Measurements from ENCODE around the gene LAMTOR5.
"Not testable (repeated sequence)": the region's sequence is repeated elsewhere in the genome, so short reads cannot be mapped to it uniquely, and the experiment has no call there.

Gene LAMTOR5

DNA sequence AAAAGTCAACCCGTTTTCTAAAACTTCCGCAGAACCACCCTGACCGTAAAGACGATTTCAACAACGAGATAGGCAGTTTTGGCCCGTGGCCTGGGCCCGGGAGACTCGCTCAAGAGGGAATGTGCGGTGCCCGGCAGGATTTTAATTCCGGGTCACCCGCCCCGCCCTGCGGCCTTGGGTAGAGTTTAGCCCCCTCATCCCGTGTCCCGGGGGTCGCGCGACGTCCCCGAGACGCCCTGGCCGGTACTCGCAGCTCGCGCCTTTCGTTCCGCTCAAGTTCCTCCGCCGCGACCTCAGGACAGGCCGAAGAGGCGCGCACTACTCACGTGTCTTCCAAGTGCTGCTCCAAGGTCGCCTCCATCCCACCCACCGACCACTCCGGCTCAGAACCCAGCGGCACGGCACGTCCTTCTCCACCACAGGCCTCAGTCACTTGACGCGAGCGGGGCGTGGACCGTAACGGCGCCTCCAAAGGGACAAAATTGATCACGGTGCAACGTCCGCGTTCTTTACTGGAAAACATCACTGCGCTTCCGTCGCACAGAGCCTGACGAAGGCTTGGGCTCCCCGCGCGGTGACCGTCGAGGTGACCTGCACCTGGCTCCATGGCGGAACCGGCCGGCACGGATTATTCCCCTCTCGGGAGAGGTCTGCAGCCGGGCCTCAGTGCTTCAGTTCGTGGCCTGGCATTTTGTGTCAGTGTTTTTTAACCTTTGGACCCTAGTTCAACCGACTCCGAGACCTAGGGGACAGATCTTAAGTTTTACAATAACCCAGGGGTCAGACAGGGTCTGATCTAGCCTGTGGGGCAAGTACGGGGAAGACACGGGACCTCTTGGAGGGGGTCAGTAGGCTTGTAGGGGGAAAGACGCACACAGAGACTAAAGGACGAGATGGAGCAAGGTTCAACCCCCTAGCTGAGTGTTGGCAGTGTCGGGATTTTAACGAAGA, at the start of gene LAMTOR5:
Gene LAMTOR5, minus strand, starts transcription at position 435 of the 951 bp plus-strand sequence. Its CDS starts 74 bp downstream, at position 361.
- peak; percentile 95 for DNase-seq

DNA sequence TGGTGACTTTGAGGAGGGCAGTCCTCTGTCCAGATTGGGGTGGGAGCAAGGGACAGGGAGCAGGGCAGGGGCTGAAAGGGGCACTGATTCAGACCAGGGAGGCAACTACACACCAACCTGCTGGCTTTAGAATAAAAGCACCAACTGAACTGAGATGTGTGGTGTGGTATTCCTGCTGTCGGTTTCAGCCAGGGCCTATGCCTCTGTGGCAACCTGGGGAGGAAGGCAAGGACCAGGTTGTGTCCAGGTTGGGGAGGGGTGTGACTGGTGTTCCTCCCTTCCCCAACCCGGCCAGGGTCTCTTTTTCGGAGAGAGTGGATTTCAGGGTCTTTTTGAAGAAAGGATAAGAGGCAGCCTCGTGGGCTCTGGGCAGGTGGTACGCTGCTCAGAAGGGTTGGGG, 49.7 kb upstream of the LAMTOR5 start:
- no peak for DNase-seq

DNA sequence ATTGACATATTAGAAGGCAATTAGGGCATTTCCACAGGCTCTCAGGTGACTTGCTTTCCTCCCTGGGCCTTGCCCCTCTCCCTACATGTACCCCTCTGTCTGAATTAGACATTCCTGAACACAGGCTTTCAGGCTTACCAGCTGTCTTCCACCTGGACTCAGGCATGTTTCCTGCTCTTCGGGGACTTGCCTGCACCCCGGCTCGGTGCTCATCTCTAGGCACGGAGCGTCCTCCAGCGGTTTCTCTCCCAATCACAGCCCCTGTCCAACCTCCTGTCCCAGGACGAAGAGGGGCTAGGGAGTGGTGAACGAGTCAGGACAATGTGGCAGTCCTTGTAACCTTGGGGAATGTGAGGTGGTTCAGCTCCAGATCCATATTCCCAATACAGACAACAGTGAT, 47.7 kb upstream of the LAMTOR5 start:
- DNase-seq: no peak

DNA sequence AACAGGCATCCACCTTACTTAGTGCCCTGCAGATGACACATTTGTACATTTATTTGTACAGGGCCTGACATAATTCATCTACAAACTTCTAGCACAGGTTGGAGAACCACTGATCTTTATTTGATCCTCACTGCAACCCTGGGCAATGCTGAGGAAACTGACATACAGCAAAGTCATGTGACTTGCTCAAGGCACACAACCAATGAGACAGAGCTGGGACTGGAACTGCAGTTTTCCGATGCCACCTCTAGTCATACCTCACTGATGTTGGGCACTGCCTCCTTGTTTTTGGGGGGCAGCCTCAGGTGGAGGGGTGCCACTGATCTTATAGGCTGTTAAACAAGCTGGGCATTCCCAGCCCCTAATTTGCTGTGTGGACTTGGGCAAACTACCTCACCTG, 46.8 kb upstream of the LAMTOR5 start:
- DNase-seq: no peak

DNA sequence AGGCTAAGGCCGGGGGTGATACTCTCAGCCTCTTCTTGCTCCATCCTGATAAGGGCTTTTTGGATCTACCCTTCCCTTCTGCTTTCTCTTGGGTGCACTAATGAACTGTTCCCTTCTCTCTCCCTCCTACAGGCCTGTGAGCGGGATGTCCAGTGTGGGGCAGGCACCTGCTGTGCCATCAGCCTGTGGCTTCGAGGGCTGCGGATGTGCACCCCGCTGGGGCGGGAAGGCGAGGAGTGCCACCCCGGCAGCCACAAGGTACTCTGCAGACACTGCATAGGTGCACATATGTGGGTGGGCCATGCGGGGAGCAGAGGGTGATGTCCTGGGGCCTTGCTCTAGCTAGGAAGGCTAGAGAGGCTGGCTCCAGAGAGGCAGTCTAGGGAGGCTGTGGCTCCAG, 46.3 kb upstream of the LAMTOR5 start:
- DNase-seq: no peak

DNA sequence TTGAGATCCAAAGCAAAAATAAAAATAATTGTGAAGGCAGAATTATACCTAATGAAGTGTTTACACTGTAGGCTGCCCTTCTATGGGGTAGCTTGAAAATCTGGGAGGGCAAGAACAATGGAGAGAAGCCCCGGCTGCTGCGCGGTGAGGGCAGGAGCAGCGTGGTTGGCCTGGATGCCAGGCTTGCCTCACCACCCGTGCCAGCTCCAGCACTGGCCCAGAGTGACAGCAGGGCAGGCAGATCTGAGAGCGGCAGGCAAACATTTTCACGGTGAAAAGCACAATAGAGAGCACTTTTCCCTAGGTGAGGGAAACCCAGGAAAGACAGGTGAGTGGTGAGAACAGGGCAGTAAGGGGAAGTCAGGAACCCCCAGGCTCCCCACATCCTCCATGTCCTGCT, 44.8 kb upstream of the LAMTOR5 start:
- no peak for DNase-seq

DNA sequence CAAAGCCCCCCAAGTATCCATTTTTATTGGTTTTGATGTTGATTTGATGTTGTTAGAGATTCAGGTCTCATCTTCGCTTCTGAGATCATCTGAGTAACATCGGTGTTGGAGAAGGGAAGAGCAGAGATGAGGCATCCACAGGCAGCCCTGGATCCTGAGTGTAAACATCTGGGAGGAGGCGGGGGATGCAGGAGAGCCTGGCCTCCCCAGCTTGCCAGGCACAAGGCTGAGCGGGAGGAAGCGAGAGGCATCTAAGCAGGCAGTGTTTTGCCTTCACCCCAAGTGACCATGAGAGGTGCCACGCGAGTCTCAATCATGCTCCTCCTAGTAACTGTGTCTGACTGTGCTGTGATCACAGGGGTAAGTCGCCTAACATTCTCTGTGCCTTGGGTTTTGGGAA, 43.4 kb upstream of the LAMTOR5 start, which contains the start of gene PROK1:
Gene PROK1, plus strand, starts transcription at position 221 of the 400 bp plus-strand sequence. Its CDS starts 68 bp downstream, at position 289.
- no peak for DNase-seq

DNA sequence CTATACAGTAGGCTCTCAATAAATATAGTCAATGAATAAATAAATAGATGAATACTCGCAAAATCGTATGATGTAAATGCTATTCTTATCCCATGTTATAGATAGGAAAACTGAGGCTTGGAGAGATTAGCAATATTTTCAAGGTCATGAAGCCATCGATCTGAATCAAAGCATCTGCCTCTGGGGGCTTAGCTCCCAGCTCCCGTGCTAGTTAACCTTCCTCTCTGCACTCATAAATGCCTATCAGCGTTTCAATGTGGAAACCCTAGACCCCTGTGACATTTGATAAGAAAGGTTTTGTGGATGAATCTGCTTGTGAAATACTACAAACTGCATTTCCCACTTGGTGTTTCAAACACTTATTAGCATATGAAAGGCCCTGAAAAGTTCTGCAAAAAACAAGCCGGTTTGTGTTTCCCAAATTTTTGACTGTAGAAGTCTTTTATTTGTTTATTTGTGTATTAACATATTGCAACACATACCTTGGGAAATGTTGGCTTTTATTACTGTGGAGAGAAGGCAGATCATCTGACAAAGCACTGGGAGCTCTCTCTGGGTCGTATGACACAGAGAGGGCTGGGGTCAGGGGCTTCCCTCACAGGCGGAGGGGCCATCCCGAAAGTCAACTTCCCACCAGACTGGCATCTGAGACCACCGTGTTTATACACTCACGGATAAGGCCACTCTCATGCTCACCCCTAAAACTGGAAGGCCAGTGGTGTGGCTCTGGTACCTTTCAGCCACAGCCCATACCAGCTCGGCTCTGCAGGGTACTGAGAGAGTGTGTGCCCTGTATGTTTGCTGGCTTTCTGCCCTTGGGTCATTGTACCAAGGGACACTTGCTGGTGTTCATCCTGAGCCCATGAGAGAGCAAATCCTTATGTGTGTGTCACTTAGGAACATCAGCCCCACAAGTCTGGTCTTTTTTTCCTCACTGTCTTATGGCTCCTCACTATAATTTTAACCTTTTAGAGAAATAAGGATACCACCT, 42.5 kb upstream of the LAMTOR5 start:
- DNase-seq: no peak

DNA sequence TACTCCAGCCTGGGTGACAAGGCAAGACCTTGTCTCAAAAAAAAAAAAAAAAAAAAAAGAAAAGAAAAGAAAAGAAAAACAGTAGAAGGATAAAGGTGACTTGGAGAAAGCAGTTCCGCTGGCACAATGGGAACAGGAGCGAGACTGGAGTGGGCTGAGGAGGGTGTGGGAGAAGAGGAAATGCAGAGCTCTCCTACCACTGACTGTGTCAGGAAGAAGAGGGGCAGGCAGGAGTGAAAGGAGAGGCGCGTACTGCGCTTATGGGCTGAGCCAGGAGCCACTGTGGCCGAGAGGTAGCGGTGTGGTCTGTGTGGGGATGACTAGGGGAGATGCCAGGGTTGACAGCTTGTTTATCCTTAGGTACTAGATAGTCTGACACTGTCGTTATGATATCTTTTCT, 37.1 kb upstream of the LAMTOR5 start:
- DNase-seq: no peak

DNA sequence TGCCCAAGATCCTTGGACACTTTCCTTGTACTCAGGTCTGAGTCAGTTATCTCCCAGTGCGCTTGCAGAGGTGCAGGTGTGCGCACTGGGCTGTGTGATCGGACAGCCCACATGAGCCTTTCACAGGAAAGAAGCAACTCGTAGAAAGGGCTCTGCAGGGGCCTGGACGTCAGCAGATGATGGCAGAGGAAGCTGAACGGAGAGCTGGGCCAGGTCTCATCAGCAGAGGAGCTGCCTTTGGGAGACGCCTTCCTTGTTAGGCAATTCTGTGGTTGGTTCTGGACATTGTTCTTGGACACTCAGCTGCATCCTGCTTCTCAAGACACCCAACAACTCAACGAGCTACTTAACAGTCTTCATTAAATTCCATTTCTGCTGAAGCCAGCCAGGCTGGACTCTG, 36.0 kb upstream of the LAMTOR5 start:
- DNase-seq: no peak

DNA sequence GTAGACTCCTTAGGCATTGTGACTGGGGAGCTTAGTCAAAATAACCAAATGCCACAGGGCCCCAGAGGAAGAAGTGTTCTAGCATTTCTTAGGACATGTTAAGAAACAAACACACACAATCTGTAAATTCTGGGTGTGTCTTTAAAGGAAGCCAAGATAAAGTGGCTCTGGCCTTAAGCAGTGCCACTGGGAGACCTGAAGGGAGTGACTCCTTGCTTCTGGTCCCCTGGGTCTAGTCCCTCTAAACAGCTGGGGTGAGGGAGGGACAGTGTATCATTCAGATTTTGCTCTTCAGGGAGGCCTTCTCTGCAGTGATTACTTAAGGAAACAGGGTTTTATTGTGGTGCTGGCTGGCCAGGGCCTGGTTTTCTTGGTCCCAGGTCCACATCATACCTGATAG, 34.4 kb upstream of the LAMTOR5 start:
- DNase-seq: no peak

DNA sequence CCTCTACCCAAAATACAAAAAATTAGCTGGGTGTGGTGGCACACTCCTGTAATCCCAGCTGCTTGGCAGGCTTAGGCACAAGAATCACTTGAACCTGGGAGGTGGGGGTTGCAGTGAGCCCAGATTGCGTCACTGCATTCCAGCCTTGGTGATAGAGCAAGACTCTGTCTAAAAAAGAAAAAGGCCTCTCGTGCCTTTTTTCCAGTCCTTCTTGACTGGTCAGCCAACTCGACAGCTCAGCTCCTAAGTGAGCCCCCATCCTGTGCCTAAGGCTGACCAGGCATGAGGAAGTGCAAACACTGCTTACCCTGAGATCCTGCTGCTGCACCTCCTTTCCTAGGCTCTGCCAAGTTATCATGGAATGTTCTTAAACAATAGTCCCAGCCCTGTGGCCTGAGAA, 33.4 kb upstream of the LAMTOR5 start:
- DNase-seq: no peak

DNA sequence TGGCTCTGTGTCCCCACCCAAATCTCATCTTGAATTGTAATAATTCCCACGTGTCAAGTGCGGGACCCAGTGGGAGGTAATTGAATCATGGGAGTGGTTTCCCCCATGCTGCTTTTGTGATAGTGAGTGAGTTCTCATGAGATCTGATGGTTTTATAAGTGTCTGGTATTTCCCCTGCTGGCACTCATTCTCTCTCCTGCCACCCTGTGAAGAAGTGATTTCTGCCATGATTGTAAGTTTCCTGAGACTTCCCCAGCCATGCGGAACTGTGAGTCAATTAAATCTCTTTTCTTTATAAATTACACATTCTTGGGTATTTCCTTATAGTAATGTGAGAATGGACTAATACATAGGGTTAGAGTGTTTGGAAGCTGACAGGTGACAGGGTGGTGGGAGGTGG, 32.4 kb upstream of the LAMTOR5 start:
- DNase-seq: not testable (repeated sequence)

DNA sequence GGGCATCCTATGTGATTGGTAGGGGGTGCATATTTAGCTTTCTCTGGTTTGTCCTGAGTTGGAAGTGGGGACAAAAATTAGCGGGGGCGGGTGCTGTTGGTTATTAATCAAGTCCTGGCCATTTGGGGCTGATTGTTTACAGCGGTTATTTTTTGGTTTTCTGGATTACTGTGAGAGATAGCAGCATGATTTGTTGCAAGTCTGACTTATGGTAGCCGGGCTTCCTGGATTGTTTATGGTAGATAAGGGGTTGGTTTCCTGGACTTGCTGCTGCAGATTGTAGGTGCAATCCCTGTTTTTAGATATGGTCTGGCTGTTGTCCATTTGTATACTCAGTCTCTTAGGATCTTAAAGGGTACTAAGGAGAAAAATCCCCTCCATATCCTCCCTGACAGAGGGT, 31.4 kb upstream of the LAMTOR5 start:
- no peak for DNase-seq

DNA sequence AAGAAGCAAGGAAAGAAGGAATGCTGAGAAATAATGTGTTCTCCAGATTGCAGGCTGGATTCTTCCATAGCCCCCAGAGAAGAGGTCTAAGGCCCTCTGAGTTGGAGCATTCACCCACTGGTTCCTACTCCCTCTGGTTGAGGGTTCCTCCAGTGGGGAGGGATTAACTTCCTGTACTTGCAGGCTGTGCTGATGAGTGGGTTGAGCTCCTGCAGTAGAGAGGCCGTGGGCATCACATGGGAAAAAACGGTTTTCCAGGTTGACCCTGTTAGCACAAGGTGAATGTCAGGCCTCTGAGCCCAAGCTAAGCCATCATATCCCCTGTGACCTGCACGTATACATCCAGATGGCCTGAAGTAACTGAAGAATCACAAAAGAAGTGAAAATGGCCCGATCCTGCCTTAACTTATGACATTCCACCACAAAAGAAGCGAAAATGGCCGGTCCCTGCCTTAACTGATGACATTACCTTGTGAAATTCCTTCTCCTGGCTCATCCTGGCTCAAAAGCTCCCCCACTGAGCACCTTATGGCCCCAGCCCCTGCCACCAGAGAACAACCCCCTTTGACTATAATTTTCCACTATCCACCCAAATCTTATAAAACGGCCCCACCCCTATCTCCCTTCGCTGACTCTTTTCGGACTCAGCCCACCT, 30.3 kb upstream of the LAMTOR5 start:
- not testable (repeated sequence) for DNase-seq

DNA sequence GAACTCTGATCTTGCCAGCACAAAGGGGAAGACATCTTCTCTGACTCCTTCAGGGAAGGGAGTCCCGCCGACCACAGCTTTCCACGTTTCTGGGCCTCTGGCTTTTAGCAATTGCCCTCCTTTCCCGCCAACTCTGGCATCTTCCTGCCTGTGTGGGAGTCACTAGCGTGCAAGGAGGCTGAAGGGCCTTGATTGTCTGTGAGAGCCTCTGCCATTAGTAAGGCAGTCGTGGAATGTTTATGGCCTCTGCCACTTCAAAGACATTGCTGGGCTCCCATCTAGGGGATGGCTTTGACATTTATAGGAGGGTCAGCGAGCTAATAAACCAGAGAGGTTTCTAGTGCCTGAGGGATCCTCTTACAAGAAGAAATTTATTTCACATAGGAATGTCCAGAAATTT, 29.1 kb upstream of the LAMTOR5 start:
- DNase-seq: no peak

DNA sequence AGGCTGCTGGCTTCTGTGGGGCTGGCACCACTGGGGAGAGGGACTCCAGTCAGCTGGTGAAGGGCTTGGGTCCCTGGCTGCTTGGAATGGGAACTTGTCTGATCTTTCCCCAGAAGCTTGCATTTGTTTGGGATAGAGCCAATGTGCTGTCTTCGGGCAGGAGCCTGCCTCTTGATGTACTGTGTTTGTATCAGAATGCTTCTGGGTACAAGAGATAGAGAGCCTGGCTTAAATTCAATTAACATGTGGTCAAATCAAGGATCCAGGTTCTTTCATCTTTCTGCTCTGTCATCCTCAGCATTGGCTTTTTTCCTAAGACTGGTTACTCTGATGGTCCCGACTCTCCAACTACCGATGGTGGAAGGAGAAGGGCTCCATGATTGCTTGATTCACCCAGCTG, 27.5 kb upstream of the LAMTOR5 start:
- DNase-seq: no peak

DNA sequence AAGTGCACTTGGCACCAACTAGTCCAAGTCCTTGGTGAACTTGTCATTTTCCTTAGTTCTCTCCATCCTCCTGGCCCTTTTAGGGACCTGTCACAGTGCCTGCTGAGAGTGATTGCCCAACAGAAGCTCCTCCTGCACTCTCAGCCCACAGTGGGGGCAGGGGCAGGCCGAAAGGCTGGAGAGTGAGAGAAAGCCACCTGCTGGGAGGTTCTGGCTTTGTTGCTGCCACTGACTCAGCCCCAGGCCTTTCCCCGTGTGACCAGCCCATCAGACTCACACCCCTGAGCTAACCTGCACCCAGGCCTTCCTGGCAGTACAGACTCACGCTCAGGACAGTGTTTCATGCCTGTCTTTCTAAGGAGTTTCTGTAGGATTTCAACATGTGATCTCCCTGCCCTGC, 26.3 kb upstream of the LAMTOR5 start:
- peak; percentile 53 to 70 for DNase-seq

DNA sequence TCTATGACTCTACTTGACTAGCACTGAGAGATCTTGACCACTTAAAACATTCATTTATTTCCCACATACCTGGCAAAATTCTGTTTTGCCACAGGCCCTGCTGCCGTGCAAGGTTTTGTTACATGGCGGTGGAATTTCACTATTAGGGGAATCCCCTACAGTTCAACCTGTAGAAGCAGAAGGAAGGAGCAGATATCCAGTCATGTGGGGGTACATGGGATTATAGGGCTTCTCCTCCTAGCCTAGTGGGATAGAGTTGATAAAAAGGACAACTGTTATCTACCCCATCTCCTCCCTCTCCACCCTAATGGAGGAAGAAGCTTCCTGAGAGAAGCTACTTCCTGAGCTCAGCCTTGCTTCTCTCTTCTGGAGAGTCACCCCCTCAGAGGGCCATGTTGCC, 25.7 kb upstream of the LAMTOR5 start:
- no peak for DNase-seq

DNA sequence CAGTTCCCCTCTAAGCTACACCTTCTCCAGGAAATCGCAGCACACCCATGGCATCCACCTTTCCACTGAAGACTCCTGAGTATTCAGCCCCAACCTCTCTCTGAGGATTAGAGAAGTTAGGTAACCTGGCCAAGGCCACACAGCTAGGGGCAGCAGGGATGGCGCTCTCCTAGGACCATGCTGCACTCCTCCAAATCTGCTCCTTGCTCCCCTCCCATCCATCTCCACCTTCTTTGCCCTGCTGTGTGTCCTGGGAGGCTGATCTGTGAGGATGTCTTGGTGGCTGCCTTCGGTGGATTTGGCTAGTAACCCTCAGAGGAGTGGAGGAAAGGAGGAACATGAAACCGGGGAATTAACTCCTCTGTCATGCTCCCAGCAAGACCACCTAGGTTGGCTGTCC, 23.4 kb upstream of the LAMTOR5 start:
- no peak for DNase-seq

DNA sequence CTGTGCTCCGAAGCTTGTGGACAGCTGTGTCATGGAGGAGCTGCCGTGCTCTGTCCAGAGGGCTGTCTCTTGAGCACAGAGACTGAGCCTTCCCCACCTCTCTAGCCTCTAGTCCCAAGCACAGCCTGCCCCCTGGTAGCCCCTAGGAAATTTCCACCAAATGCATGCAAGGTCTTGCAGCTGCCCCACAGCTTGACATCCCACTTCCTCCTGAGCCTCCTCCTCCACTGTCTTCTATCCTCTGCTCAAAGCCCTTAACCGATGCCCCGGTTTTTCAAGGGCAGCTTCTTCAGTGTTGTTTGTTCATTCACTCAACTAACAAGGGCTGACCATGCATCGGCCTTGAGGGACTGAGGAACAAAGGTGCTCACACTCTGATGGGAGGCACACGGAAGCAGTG, 22.9 kb upstream of the LAMTOR5 start:
- peak; percentile 67 to 72 for DNase-seq

DNA sequence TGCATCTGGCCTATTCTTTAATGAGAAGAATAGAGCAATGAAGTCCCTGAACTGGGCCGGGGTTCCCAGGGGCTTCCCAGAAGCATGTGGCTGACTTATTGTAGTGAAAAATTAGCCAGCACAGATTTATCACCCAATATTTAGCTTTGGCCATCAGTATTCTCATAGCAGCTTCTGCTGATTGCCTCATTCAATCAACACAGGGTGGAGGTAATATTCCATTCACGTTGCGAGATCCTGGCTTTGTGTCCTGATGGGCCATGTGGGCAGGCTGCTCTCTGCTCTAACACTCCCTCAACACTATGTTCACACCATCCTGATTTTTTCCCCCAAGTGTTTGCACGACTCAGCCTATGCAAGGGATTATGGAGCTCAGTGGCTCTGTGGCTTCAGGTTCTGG, 21.5 kb upstream of the LAMTOR5 start:
- no peak for DNase-seq

DNA sequence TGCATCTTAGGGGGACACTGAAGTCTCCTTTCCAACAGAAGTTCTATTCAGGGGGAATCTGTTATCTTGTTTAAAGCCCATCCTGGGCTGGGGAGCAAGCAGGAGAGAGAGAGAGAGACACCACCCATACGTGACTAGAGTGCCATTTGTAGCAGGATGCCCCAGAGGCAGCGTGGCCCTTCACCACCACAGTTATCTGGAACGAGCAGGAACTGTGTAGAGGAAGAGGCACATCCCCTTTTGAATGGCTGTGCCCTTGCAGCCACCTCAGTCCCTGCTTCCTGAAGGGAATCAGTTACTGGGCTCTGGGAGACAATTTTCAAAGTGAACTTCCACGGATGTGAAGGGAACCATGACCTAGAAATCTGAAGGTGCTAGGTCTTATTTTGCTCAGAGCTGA, 19.4 kb upstream of the LAMTOR5 start:
- DNase-seq: peak; percentile 67 to 72
